ENCODE results near the gene LNX2. TPM values are rescaled to one million over a fixed set of nuclear protein-coding genes. Genes with fewer than 3 reads are reported as not detected.

The LNX2 gene
- total RNA-seq = 8.7 and 8.9 TPM in 2 replicates

GRCh38 chr13:27620377-27621115 lies at the start of gene LNX2:
LNX2 (minus strand) TSS chr13:27620529; CDS start chr13:27581703, 38,826 bp downstream.

DNA sequence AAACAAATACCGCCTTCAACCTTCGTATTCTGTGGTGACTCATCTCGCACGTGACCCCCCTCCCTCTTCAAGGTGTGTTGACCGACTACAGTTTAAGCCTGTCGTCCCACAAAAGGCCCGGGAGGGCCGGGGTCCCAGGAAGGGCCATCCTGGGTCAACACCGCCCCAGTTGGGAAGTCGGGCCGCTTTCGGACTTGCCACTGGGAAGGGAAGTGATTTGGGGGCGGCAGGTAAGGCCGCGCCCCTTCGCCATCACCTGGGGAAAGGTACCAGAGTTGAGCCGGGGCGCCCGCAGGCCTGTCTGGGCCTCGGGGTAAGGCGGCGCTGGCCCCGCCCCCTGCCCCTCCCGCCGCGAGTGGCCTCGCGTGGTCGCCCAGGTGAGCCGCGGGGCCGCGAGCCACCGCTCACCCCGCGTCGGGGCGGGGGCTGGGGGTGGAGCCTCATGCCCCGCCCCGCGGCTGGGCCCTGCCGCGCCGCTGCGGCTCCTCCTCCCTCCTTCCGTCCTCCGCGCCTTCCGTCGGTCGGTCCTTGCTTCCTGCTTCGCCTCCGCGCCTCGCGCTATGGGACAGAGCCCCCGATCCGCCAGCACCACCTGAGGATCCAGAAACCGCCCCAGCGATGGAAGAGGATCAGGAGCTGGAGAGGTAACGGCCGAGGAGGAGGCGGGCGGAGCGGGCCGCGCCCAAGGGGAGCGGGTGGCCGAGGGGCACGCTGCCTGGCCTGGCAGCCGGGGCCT lies 1.2 kb upstream of the LNX2 start, which contains the start of gene POLR1D:
POLR1D (plus strand) TSS at position 527 of the 736 bp plus-strand sequence; CDS start at position 619, 92 bp downstream.

Other genes with a start within 250 kb of the LNX2 start
- gene GTF3A, start 195.9 kb downstream of the LNX2 start, total RNA-seq = 93.8 and 127 TPM in 2 replicates
- 39.4 and 50.2 TPM in 2 replicates for gene MTIF3, start 170.0 kb downstream of the LNX2 start, total RNA-seq
- 46.7 and 60.3 TPM in 2 replicates for gene POLR1D, start 1.4 kb upstream of the LNX2 start, total RNA-seq
- not detected in 2 replicates for gene GSX1, start 172.0 kb upstream of the LNX2 start, total RNA-seq

Data from smooth muscle cell of the umbilical artery (primary cell).